Measurements from ENCODE around the gene GABRB2.
"Not testable (repeated sequence)": the region's sequence is repeated elsewhere in the genome, so short reads cannot be mapped to it uniquely, and the experiment has no call there.

Gene GABRB2

DNA sequence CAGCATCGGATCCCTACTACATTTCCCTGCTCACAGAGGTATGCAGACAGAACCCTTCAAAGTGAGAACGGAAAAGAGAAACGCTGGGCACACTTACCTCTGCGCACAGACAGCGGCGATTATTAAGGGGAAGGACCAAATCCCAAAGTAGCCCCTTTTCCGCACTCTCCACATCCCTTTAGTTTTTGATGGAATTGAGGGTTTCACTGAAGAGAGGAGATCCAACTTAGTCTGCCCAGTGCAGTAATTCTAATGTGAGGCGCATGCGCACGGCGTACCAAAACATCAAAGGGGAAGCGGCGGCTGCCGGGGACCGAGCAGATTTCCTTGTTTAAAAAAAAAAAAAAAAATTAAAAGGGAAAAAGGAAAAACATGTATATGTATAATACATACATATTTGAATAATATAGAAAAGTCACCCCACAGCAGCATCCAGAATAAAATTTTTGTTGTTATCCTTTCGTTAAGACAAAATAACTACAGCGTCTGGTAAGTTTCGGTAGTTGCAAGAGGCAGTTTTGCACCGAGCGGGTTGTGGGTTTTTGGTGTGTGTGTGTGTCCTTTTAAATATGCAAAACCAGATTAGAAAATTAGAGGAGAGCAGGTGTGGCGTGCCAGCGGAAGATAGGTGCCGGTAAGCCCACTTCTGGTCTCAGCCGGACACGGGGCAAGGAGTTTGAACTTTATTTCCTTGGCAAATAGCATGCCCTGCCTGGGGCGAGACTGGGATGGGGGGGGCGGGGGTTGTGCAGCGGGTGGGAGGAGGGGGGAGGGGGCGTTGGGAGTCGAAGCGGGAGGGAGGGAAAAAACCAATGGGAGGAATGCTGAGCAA, at the start of gene GABRB2:
Gene GABRB2, minus strand, starts transcription at position 256 of the 832 bp plus-strand sequence. Its CDS starts 82 bp downstream, at position 174.
- in situ Hi-C loops (cut with HindIII; ENCODE audit: low pct_ligation_motif_present, low pct_unique_long_range_greater_than_20kb, low sequenced_read_pairs) = no loop called here
- no peak for DNase-seq

DNA sequence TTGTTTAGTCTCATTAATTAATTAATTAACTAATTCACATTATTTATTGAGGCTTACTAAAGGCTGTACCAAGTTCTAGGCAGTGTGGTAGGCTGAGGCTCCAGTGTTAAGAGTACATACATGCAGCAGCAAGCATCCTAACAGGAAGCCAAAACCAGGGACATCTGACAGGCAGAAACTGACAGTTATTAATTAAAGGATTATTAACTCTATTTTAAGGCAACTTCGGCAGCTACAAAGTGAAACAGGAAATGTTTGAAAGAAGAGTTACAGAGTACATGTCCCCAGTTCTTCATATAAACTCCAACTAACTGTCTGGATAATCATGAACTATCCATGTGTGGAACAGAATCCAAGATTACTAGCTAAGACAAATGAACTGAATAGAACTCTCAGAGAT, 39.3 kb upstream of the GABRB2 start:
- in situ Hi-C loops (cut with HindIII; ENCODE audit: low pct_ligation_motif_present, low pct_unique_long_range_greater_than_20kb, low sequenced_read_pairs) = no loop called here
- no peak for DNase-seq

DNA sequence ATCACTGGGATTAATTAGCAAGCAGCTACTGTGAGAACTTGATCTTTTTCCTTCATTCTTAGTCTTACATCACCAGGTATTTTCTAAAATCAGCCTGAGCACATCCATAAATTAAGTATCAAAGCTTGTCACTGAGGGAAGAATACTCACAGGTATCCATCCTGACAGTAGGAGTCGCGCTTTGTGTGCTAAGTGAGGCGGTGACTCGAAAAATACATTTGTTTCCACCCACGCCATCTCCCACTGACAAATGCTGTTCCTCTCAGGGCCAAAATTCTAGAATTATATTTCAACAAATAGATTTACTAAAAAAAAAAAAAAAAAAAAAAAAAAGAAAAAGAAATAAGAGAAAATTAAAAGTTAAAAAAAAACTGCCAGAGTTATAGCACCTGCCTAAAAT, 34.1 kb upstream of the GABRB2 start:
- DNase-seq = no peak
- in situ Hi-C loops (cut with HindIII; ENCODE audit: low pct_ligation_motif_present, low pct_unique_long_range_greater_than_20kb, low sequenced_read_pairs) = no loop called here

DNA sequence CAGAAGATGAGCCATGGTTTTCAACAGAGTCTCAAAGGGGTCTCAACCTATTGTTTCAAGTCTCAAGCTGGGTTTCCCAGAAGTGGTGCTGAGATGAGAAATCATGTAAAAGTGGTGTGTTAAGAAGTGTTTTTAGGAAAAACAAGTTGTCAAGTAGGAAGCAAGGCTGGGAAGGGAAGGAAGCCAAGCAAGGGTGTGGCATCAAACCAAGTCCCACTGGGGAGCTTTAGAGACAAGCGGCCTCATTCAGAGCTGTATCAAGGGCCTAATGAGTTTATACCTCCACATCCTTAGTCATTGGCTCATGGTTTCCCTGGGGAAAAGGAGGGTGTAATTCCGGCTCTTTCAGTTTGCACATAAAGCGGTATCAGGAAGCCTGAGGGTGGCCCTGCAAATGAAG, 26.4 kb upstream of the GABRB2 start:
- in situ Hi-C loops (cut with HindIII; ENCODE audit: low pct_ligation_motif_present, low pct_unique_long_range_greater_than_20kb, low sequenced_read_pairs) = no loop called here
- no peak for DNase-seq

DNA sequence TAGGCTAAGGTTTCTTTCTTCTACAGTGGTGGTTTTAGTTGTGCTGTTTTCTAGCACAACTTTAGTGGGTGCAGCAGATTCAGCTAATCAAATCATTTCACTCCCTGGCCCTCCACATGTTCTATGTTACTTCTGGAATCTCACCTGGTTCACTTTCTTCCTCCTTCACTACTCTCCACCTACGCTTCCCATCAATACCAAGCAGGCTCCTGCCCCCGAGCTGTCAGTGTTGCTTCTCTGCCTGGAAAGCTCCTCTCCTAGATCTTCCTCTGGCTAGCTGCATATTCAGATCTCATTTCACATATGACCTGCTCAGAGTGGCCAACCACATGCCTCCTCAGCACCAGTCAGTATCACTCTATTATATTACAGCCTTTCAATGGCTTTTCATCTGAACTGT, 19.6 kb upstream of the GABRB2 start:
- DNase-seq = no peak
- in situ Hi-C loops (cut with HindIII; ENCODE audit: low pct_ligation_motif_present, low pct_unique_long_range_greater_than_20kb, low sequenced_read_pairs) = no loop called here

DNA sequence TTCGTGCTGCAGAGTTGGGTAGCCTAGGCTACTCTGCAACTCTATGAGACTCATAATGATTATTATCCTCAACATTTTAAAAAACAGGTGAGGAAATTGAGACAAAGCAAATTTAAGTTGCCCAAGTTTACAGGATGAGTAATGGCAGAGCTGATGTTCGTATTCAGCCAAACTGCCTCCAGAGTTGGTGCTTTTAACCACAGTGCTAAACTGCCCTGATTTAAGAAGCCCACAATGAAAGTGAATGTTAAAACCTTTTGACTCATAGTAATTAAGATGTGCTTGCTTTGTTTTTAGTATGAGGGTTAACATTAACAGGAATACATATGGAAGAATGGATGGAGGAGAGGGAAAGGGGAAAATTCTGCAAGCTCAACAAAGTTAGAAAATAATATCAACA, 15.9 kb upstream of the GABRB2 start:
- DNase-seq = no peak
- in situ Hi-C loops (cut with HindIII; ENCODE audit: low pct_ligation_motif_present, low pct_unique_long_range_greater_than_20kb, low sequenced_read_pairs) = no loop called here

DNA sequence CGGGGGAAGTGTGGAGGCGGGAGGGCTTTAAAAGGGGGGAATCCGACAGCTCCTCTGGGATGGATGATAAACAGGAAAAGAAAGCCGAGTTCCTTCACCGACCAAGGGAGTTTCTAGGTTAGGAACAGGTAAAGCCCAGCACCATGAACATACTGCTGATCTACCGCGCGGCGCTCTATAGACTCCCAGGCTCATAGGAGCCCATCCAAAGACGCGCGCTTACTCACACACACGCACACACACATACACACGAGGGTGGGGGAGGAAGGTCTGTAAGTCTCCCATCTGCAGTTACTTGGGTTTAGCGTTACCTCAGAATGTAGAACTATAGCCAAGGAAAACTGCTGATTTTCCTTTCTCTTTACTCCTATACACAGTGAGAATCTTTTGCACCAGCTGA, 2.6 kb upstream of the GABRB2 start:
- in situ Hi-C loops (cut with HindIII; ENCODE audit: low pct_ligation_motif_present, low pct_unique_long_range_greater_than_20kb, low sequenced_read_pairs) = no loop called here
- no peak for DNase-seq

DNA sequence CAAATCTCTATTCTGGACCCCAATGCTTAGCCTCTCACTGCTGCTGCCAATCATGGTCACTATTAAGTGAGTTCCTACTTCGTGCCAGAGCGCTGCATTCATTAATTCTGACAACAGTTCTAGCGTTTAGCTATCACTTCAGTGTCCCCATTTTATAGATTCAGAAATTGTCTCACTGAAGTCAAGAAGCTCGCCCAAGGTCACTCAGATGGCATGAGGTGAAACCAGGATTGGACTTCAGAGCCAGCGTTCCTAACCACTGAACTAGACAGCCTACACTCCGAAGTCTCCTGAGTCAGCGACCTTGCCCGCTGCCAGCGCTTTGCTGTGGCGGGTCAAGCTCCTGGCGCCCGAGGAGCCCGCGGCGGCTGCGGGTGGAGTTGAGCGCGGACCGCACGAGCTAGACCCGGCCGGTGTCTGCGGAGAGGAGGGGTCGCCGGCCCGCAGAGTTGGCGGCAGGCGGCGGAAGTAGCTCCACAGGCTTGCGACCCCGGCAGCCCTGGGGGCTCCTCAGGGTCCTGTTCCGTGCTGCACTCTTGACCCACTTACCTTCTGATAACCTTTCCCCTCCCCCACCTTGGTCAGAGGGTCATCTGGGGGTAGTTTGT, 2.1 kb upstream of the GABRB2 start:
- in situ Hi-C loops (cut with HindIII; ENCODE audit: low pct_ligation_motif_present, low pct_unique_long_range_greater_than_20kb, low sequenced_read_pairs) = no loop called here

DNA sequence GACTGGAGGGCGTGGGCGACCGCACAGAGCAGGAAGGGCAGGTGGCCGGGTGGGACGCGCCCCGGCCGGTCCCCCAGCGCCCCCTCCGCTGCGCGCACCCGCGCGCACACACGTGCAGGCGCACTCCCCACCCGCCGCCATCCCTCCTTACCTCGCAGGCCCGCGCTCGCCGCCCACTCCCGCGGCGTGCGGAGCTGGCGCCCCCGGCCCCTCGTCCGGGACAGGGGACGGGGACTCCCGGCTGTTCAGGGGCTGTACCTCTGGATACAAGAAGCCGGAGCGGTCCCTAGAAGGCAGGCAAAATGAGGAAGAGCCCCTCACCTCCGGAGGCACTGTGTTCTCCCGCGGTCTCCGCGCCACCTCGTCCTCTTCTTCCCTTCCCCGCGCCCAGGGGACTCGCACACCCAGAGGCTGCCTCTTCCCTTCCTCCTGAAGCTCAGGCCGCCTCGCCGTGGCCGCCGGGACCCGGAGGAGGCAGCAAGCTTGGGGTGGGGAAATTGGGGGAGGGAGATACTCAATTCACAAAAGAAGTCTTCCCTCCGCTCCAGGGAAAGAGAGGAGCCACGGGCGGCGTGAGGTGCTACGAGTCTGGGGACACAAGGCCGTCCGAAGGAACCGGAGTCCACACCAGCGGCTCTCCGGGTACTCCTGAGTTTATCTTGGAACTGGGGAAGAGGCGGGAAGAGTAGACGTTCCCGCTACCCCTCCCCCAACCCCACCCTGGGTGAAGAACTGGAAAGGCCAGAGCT, 1.4 kb upstream of the GABRB2 start:
- in situ Hi-C loops (cut with HindIII; ENCODE audit: low pct_ligation_motif_present, low pct_unique_long_range_greater_than_20kb, low sequenced_read_pairs) = no loop called here
- DNase-seq = no peak

More for the DNA sequence above, 2.1 kb upstream of the GABRB2 start:
- no peak for DNase-seq

DNA sequence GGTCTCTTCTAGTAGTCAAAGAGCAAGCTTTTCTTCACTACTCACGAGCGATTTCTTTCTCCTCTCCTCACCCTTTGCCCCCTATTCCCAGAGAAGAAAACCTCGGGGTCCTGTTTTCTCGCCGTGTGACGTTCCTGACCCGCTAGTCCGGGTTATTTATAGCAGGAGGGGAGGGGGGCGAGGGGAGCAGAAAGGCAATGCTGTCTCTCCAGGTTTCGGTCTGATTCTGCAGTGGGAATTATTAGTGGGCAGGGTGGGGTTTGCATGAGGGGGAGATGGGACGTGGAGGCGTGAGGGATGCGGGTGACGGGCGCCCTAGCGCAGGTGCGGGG, 847 bp upstream of the GABRB2 start:
- no peak for DNase-seq
- in situ Hi-C loops (cut with HindIII; ENCODE audit: low pct_ligation_motif_present, low pct_unique_long_range_greater_than_20kb, low sequenced_read_pairs) = no loop called here

DNA sequence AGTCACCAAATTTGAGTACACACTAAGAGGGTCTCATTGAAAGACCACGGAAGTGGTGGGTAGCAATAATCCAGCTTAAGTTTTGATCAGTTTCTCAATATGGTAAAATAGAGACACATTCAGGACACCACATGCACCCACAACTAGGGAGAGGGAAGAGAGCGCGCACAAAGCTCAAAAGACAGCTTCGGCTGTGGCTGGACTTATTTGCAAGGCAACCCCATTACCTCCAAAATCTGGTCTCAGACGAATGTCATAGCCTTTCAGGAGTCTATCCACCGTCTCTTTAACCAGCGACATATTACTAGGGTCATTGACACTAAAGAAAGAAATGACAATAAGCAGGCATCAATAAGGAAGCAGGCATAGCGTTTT, 443 bp downstream of the GABRB2 start:
- no peak for DNase-seq
- in situ Hi-C loops (cut with HindIII; ENCODE audit: low pct_ligation_motif_present, low pct_unique_long_range_greater_than_20kb, low sequenced_read_pairs) = no loop called here

DNA sequence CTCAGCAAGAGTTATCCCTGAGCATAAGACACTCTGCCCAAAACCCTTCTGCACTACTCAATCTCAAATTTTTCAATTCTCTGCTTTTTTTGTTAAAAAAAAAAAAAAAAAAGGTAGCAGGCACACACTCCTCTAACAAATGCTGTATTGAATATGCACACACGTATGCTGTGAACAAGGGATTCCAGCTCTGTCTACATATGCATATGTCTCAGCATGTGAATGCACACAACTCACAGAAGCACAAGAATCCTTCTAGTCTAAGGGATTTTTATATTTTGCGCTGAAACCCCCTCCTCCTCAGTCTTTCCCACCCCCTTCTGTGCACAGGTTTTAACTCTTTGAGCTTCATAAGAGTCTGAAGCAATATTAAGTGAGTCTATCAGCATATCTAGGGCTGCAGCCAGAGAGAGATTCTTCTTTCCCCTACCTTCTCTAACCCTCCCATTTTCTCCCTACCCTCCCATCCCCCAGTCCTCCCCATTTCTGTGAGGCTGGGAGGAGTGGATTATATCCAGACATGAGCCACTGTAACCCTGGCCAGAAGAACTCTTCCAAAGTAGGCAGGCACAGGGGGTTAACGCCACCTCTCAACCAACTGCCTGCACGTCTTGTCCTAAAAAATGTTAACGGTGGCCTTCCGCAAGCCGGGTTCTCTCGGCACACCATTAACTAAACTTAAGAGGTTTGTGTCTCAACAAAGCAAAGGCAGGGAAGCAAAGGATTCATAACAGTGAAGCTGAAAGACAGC, 1.0 kb downstream of the GABRB2 start:
- in situ Hi-C loops (cut with HindIII; ENCODE audit: low pct_ligation_motif_present, low pct_unique_long_range_greater_than_20kb, low sequenced_read_pairs) = no loop called here

DNA sequence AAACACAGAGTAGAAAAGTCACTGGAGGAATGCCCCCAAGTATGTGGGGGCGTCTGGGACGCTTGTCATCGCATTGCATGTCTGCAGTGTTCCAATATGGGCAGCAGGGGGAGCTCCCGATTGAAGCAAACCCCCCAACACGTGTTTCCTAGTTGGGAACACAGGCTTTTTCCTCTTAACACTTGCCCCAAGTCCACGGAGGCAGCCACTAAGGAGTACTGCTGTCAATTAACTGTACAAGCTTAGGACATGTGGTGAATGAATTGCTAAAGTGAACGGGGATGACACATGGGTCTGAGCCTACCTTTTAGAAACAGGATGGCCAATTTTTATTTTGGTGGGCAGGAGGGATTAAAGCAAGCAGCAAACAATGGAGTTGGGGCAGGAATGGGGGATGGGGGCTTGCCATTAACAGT, 2.2 kb downstream of the GABRB2 start:
- peak; percentile 42 for DNase-seq
- in situ Hi-C loops (cut with HindIII; ENCODE audit: low pct_ligation_motif_present, low pct_unique_long_range_greater_than_20kb, low sequenced_read_pairs) = no loop called here

More for the DNA sequence above, 1.0 kb downstream of the GABRB2 start:
- no peak for DNase-seq

DNA sequence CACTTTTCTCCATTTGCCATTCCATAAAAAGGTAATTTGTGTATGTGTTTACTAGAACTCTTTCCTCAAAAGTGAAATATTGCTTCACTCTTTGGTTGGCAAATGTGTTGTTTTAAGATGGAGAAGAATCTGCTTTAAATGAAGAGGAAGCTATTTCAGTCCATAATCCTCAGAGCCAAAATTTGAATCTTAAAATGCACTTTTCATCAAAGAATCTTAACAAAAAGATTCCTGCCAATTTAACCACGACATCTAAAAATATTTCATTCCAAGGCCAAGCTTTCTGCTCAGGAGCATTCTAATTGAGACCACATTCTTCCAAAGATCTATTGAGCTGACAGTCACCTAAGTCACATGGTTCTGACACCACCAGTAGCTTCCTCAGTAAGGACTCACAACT, 7.5 kb downstream of the GABRB2 start:
- DNase-seq = no peak
- in situ Hi-C loops (cut with HindIII; ENCODE audit: low pct_ligation_motif_present, low pct_unique_long_range_greater_than_20kb, low sequenced_read_pairs) = no loop called here

DNA sequence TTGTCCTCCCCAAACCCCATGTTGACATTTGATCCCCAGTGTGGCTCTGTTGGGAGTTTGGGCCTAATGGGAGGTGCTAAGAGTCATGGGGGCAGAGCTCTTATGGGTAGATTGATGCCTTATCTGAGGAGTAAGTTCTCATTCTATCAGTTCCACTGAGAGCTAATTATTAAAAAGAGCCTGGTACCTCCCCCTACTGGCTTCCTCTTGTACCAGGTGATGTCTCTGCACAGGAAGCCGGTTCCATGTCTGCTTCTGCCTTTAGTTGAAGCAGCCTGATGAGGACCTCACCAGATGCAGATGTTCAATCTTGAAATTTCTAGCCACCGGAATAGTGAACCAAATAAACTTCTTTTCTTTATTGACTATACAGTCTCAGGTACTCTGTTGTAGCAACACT, 10.8 kb downstream of the GABRB2 start:
- DNase-seq = no peak
- in situ Hi-C loops (cut with HindIII; ENCODE audit: low pct_ligation_motif_present, low pct_unique_long_range_greater_than_20kb, low sequenced_read_pairs) = no loop called here

DNA sequence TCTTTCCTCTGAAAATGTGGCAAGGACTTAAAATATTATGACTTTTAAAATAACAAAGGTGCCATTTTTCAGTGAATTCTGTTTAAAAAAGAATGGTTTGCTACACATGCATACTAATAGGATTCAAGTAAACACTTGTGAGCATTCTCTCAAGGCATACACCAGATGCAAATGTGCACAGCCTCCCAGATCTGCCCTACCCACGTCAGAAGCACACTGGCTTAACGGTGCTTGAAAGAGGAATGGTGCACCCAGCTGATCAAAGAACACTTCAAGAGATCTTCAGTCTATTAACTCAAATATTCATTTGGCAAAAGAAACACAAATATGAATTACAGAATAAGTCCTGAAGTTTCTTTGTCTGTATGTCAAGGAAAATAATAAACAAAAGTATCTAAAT, 15.8 kb downstream of the GABRB2 start:
- in situ Hi-C loops (cut with HindIII; ENCODE audit: low pct_ligation_motif_present, low pct_unique_long_range_greater_than_20kb, low sequenced_read_pairs) = no loop called here
- DNase-seq = no peak

DNA sequence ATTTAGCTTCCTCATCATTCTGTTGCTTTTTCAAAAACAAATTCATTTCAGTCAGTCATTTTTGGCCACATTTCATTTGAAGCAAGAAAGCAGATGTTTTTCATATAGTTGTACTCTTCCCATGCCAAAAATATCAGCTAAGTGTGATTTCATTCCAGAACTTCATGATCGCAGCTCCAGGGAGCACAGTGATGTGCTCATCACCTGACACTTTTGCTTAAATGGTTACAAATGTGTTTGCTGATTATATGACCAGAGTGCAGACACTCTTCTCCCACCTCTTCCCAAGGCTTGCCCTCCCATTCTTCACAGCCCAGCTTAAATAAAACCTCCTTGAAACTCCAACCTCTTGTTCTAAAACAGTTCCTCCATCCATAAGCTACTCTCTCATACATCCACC, 32.6 kb downstream of the GABRB2 start:
- in situ Hi-C loops (cut with HindIII; ENCODE audit: low pct_ligation_motif_present, low pct_unique_long_range_greater_than_20kb, low sequenced_read_pairs) = no loop called here

DNA sequence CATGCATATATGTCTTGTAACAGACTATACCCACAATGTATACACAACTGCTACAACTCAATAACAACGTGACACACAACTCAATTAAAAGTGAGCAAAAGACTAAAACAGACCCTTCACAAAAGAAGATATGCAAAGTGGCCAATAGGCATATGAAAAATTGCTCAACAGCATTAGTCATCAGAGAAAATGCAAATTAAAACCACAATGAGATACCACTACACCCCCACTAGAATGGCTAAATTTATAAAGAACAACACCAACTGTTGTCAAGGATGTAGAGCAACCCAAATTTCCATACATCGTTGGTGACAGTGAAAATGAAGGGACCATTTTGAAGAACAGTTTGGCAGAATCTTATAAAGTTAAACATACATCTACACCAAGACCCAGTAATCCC, 38.9 kb downstream of the GABRB2 start:
- in situ Hi-C loops (cut with HindIII; ENCODE audit: low pct_ligation_motif_present, low pct_unique_long_range_greater_than_20kb, low sequenced_read_pairs) = no loop called here
- no peak for DNase-seq

More for the DNA sequence above, 32.6 kb downstream of the GABRB2 start:
- DNase-seq = no peak

DNA sequence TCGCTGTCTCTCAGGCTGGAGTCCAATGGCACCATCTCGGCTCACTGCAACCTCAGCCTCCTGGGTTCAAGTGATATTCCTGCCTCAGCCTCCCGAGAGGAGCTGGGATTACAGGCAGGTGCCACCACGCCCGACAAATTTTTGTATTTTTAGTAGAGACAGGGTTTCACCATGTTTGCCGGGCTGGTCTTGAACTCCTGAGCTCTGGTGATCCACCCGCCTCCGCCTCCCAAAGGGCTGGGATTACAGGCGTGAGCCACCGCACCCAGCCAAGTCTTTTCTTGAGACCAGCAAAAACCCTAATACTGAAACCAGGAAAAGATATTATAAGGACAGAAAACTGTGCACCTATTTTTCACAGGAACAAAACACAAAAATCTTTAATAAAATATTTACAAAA, 41.4 kb downstream of the GABRB2 start:
- in situ Hi-C loops (cut with HindIII; ENCODE audit: low pct_ligation_motif_present, low pct_unique_long_range_greater_than_20kb, low sequenced_read_pairs) = not testable (repeated sequence)

More for the DNA sequence above, 41.4 kb downstream of the GABRB2 start:
- not testable (repeated sequence) for DNase-seq
